HG02970 (cell line): ENCODE data around the gene CREB3L1.

Experiments used
- ATAC-seq: cut with Tn5 transposase; IDR thresholded peaks from one replicate; pipeline ENCODE4 v1.9.1; 2021; ENCODE audit warnings: mild to moderate bottlenecking, moderate library complexity, moderate number of reproducible peaks; ENCODE audit not compliant: unreplicated experiment, low FRiP score

Gene CREB3L1

GRCh38 chr11:46338988-46339666, 61.7 kb downstream of the CREB3L1 start:
- no peak for ATAC-seq

GRCh38 chr11:46339816-46340215, 62.4 kb downstream of the CREB3L1 start:
- ATAC-seq = no peak

GRCh38 chr11:46341454-46341853, 64.0 kb downstream of the CREB3L1 start:
- no peak for ATAC-seq

DNA sequence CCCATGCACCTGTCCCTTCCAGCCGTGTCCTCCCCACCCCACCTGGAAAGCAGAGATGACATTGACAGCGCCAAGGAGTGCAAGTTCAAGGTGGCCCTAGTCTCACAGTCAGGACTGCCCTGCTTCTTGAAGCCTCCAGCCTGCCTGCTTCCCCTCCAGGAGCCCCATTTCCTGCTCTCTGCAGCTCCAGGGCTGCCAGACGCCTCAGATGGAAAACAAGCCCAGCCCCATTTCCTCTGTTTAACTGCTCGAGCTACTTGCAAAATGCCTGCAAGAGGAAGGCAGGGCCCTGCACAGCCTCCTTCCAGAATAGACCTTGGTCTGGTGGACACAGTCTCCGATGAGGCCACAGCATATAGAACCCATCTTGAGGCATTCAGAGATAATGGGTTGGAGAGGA, 64.8 kb downstream of the CREB3L1 start:
- ATAC-seq = no peak

DNA sequence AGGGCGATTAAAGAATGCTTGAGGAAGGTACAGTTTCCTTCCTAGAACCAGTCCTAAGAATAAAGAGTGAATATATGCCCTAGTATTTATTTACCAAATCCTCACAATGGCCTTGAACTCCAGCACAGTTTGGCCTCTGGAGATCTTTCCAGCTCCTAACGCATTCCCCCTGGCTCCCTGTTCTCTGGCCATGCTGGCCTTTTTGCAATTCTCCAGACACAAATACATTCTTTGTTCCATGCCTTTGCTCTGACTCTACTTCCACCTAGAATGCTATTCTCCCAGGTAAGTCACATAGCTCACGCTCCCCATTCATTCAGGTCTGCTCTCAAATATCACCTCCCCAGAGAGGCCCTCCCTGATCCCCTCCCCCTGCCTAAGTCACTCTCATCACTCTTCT, 66.1 kb downstream of the CREB3L1 start:
- no peak for ATAC-seq

DNA sequence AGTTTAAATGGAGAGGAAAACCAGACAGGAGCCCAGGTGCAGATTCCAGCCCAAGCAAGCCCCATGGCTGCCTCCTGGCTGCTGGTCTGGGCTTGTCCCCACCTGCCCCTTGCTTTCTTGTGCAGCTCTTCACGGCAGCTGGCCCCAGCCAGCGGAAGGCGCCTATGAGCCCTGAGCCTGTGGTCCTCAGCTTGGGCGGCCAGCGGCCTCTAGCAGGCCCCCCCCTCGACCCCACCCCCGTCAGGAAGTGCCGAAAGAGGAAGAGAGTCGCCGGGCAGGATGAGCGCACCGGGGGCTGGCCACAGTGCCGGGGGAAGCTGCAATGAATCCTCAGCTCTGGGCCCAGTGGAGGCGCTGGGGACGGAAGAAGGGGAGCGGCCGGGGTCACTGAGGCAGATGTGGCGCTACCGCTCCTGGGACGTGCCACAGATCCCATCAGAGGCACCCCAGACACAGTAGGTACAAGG, 67.7 kb downstream of the CREB3L1 start:
- ATAC-seq = no peak

GRCh38 chr11:46345881-46346484, 68.5 kb downstream of the CREB3L1 start:
- no peak for ATAC-seq

DNA sequence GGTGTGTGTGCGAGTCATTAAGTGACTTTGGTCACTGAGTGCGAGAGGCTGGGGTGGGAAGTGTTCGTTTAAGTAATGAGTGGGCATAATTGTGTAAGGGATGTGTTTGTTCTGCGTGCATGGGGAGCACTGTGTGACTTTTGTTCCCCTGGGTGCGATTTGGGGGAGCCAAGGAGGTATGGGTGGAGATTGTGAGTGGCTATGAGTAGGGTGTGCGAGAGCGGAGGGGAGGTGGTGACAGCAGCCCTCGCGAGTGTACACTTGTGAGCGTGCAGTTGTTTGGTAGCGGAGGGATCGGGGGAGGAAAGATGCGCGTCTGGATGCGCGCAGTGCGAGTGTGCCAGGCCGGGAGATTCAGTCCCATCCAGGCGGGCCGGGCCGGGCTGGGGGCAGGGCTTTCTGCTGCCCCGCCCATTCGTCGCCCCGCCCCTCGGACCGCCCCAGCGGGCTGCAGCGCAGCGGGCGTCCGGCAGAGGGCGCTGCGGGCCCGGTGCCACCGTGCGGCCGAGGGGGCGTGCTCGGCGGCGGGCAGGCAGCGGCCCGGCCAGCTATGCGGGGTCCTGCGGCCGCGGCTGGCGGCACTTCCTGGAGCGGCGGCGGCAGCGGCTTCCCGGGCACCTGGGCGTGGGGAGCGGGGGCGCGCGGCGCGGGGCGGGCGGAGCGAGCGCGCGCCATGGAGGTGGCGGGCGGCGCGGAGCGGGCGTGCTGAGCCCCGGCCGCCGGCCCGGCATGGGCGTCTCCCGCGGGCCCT, 69.6 kb downstream of the CREB3L1 start, which contains the start of gene DGKZ:
TSS of gene DGKZ (plus strand) at position 578 of the 751 bp plus-strand sequence. CDS start 197 bp downstream, outside the sequence.
- ATAC-seq = peak; percentile 79

DNA sequence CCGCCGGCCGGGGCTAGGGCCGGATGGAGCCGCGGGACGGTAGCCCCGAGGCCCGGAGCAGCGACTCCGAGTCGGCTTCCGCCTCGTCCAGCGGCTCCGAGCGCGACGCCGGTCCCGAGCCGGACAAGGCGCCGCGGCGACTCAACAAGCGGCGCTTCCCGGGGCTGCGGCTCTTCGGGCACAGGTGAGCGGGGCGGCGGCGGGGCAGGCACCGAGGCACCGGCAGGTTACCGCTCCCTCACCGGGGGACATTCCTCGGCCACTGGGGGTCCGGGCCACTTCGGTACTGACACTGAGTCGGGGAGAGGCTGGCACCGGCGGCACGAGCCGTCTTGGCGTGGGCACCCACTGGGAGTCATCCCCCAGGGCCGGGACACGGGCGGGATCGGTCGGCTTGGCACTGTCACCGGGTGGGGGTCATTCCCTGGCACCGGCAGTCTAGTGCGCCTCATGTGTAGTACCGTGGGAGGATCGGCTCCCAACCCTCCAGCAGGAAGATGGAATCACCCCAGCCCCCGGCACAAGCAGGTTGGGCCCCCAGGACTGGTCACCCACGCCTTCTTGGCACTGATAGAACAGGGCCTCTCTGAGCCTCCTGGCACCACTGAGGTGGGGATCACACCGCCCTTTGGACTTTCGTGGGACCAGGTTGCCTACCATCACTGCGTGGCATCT, 70.3 kb downstream of the CREB3L1 start:
- no peak for ATAC-seq

GRCh38 chr11:46348566-46349401, 71.3 kb downstream of the CREB3L1 start:
- ATAC-seq = no peak

DNA sequence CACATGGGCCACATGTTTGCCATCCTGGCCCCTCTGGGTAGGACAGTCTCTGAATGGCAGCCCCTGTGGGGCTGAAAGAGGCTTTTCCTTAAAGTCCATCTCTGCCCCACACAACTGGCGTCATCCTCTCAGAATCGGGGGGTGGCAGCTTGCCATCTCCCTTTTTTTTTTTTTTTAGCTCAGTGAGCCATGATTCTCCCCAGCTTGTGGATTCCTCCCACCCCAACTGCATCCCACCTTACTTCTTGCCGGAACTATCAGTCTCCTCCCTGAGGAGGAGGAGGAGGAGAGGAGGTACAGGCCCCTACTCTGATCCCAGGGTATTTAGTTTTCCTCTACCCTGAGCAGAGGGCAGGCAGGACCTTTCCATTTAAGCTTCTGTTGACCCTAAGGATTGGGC, 73.2 kb downstream of the CREB3L1 start:
- ATAC-seq = no peak

DNA sequence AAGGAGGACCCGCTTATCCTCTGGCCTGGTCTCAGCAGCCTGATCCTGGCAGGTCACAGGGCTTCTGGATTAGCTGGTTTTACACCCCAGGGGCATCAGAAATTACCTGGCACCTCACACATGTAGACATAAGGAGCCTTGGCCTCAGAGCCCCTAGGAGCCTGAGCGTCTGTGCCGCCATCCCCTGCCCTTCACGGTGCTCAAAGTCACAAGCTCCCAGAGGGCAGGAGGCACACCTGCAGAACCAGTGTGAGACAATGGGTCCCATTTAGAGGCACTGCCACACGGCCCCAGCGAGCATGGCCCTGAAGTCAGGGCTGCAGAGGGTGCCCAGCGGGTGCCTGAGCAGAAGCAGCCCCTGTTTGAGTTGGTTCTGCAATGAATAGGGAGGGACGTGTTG, 73.7 kb downstream of the CREB3L1 start:
- ATAC-seq = no peak

DNA sequence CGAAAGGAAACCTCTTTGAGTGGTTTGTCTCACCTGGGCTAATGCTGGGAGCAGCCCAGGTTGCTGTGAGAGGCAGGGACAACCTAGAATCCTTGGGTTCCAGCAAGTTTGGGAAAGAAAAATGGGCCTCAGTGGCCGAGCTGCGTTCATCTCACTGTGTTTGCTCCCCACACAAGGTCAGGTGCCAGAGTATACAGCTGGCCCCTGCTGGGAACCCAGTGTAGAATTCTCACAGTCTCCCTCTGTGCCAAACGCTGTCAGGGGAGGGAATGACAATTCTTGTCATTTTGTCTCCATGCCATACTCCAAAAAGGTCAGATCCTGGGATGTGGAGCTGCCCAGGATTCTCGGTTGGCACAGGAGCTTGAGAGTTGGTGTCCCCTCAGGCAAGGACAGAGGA, 74.1 kb downstream of the CREB3L1 start:
- no peak for ATAC-seq

DNA sequence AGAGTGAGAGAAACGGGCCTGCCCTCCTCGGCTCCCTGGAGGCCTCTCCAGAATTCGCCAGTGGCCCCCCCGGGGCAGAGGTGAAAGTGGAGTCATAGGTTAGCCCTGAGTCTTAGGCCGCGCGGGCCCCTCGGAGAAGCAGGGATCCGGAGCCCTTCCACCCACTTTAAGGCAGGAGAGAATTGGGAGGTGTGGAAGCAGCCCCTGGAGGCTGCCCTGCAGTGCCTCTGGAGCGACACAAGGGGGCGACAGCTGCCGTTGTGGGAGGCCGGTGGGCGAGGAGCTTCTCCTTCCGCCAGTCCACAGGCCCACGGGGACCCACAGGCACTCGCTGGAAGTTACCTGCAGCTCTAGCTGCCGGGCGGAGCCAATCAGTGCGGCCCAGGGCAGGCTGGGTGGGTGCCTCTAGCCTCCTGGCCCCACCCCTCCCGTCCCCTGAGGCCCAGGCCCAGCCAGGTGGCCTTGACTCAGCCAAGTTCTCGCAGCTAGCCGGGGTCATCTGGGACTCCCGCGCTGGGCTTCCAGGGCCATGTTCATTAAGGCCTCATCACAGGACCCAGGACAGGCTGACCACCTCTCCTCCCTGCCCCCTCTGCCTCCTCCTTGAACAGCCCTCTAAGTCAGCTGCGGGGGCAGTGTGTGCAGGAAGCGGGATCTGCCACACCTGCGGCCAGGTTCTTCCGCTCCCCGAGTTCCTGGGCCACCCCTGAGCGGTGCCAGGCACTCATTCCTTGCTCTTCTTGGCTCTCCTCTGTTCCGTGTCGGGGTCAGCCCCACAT, 74.8 kb downstream of the CREB3L1 start:
- no peak for ATAC-seq

DNA sequence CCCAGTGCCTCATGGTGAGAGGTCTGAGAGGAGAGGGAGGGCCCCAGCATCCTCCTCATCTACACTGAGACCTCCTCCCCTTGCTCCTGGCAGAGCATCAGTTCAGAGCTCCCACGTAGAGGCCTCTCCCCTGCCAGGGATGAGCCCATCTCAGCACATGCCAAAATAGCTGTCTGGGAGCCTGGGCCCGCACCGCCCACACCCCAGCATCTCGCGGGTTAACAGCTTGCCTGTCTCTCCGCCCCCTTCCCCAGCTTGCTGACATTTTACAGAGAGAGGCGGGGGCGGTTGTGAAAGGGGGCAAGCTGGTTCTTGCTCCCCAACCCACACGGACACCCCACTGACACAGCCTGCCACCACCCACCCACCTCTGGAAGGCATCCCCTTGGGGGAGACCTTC, 76.2 kb downstream of the CREB3L1 start:
- no peak for ATAC-seq

- no peak for ATAC-seq
These were observed 79.5 kb downstream of the CREB3L1 start for GRCh38 chr11:46356924-46357482.

GRCh38 chr11:46357483-46357936, 80.0 kb downstream of the CREB3L1 start:
- no peak for ATAC-seq

- no peak for ATAC-seq
These were observed 82.5 kb downstream of the CREB3L1 start for GRCh38 chr11:46359953-46360352.

DNA sequence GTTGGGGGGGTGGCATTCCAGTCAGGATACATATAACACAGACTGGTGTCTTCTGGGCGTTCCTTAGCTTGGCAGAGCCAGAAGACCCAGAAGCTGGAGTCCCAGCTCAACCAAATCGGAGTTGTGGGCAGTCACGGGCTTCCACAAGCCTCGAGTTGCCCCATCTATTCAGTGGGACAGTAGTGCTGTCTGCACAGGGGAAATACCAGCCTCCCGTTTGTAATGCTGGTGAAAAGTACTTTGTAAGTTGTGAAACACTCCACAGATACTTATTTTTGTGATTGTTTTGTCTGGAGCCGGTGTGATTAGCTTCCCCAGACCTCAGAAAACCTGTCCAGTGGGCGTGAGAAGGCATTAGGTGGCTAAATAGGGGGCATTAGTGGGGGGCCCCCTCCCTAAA, 83.4 kb downstream of the CREB3L1 start:
- ATAC-seq = no peak
